ENCODE measurements around the gene C2orf81.

The C2orf81 gene

GRCh38 chr2:74373985-74374384 lies 47.4 kb downstream of the C2orf81 start:
- no peak for TF ChIP-seq CTCF (IDR thresholded peaks at IDR 0.05)
- Histone ChIP-seq H2AFZ (peak overlapping the region; percentile 40), H3K4me1 (peaks cover 29% of the 10 kb centered on the region), H3K79me2 (peaks cover 59% of the 10 kb centered on the region), H3K9me3 (ENCODE audit: control insufficient read depth, low read length) (no peaks in the 10 kb centered on the region), H3K4me3 (ENCODE audit: low read depth, low read length) (peak overlapping the region; percentile 54), H3K9ac (no peak overlapping the region), H3K36me3 (ENCODE audit: control insufficient read depth, insufficient read depth, low read length) (no peaks in the 10 kb centered on the region), H3K27me3 (ENCODE audit: control insufficient read depth, insufficient read depth, low read length) (no peaks in the 10 kb centered on the region), H3K4me2 (ENCODE audit: low read length) (peak overlapping the region; percentile 76), H3K27ac (peak overlapping the region; percentile 59)

- no peaks in the 10 kb centered on the region for H3K27me3 ChIP-seq (ENCODE audit: control insufficient read depth, insufficient read depth, low read length)
- no peak for TF ChIP-seq CTCF (IDR thresholded peaks at IDR 0.05)
- H3K36me3 ChIP-seq (ENCODE audit: control insufficient read depth, insufficient read depth, low read length): no peaks in the 10 kb centered on the region
- no peaks in the 10 kb centered on the region for H3K9me3 ChIP-seq (ENCODE audit: control insufficient read depth, low read length)
- peaks cover 26% of the 10 kb centered on the region for H3K4me1 ChIP-seq
- H3K4me3 ChIP-seq (ENCODE audit: low read depth, low read length): peak overlapping the region; percentile 54
- peak overlapping the region; percentile 59 for H3K27ac ChIP-seq
- no peak overlapping the region for H2AFZ ChIP-seq
- peak overlapping the region; percentile 76 for H3K4me2 ChIP-seq (ENCODE audit: low read length)
- H3K9ac ChIP-seq: no peak overlapping the region
- H3K79me2 ChIP-seq: peaks cover 52% of the 10 kb centered on the region
These were observed 48.2 kb downstream of the C2orf81 start for GRCh38 chr2:74373221-74373676.

GRCh38 chr2:74372674-74373073 lies 48.7 kb downstream of the C2orf81 start:
- H2AFZ ChIP-seq: no peak overlapping the region
- no peaks in the 10 kb centered on the region for H3K36me3 ChIP-seq (ENCODE audit: control insufficient read depth, insufficient read depth, low read length)
- TF ChIP-seq CTCF (IDR thresholded peaks at IDR 0.05): no peak
- H3K4me3 ChIP-seq (ENCODE audit: low read depth, low read length): no peak overlapping the region
- no peaks in the 10 kb centered on the region for H3K27me3 ChIP-seq (ENCODE audit: control insufficient read depth, insufficient read depth, low read length)
- peaks cover 26% of the 10 kb centered on the region for H3K4me1 ChIP-seq
- H3K4me2 ChIP-seq (ENCODE audit: low read length): peak overlapping the region; percentile 76
- H3K9ac ChIP-seq: no peak overlapping the region
- H3K27ac ChIP-seq: no peak overlapping the region
- no peaks in the 10 kb centered on the region for H3K9me3 ChIP-seq (ENCODE audit: control insufficient read depth, low read length)
- H3K79me2 ChIP-seq: peaks cover 46% of the 10 kb centered on the region

GRCh38 chr2:74371421-74371820 lies 50.0 kb downstream of the C2orf81 start:
- H3K9me3 ChIP-seq (ENCODE audit: control insufficient read depth, low read length): no peaks in the 10 kb centered on the region
- no peak overlapping the region for H3K4me2 ChIP-seq (ENCODE audit: low read length)
- H2AFZ ChIP-seq: no peak overlapping the region
- no peaks in the 10 kb centered on the region for H3K36me3 ChIP-seq (ENCODE audit: control insufficient read depth, insufficient read depth, low read length)
- H3K9ac ChIP-seq: no peak overlapping the region
- peaks cover 26% of the 10 kb centered on the region for H3K4me1 ChIP-seq
- no peak overlapping the region for H3K4me3 ChIP-seq (ENCODE audit: low read depth, low read length)
- TF ChIP-seq CTCF (IDR thresholded peaks at IDR 0.05): no peak
- peaks cover 33% of the 10 kb centered on the region for H3K79me2 ChIP-seq
- H3K27me3 ChIP-seq (ENCODE audit: control insufficient read depth, insufficient read depth, low read length): no peaks in the 10 kb centered on the region
- no peak overlapping the region for H3K27ac ChIP-seq

- Histone ChIP-seq H3K9me3 (ENCODE audit: control insufficient read depth, low read length) (no peaks in the 10 kb centered on the region), H3K27me3 (ENCODE audit: control insufficient read depth, insufficient read depth, low read length) (no peaks in the 10 kb centered on the region), H3K27ac (no peak overlapping the region), H3K36me3 (ENCODE audit: control insufficient read depth, insufficient read depth, low read length) (no peaks in the 10 kb centered on the region), H3K4me1 (peaks cover 23% of the 10 kb centered on the region), H2AFZ (no peak overlapping the region), H3K9ac (no peak overlapping the region), H3K79me2 (peaks cover 21% of the 10 kb centered on the region), H3K4me3 (ENCODE audit: low read depth, low read length) (no peak overlapping the region), H3K4me2 (ENCODE audit: low read length) (no peak overlapping the region)
- TF ChIP-seq CTCF (IDR thresholded peaks at IDR 0.05): no peak
These were observed 51.4 kb downstream of the C2orf81 start for GRCh38 chr2:74369976-74370375.

Measured in parathyroid adenoma (tissue), 2 donors.